Liver (tissue), 9 donors: ENCODE data around the gene GINS2. TPM values are rescaled to one million over a fixed set of nuclear protein-coding genes. Genes with fewer than 3 reads are reported as not detected.

Experiments
- DNase-seq: peaks from one replicate; pipeline ENCODE4 v3.0.0-alpha.2; 2017; ENCODE audit warnings: low spot score
- H3K27ac ChIP-seq, 2 donors: one replicate each; pipeline ENCODE4 v1.7.0; 2013; ENCODE audit warnings: inconsistent platforms in 2 of 2, low read length in 2 of 2, control low read depth in 1 of 2, low read depth in 1 of 2, mild to moderate bottlenecking in 1 of 2
- H3K27me3 ChIP-seq, 4 donors: one replicate each; pipeline versions ENCODE4 v1.6.1 to v1.7.0; 2013; ENCODE audit warnings: low read length in 3 of 4, inconsistent platforms in 1 of 4, mild to moderate bottlenecking in 1 of 4, moderate library complexity in 1 of 4; ENCODE audit not compliant: control insufficient read depth in 4 of 4, insufficient read depth in 4 of 4
- H3K36me3 ChIP-seq, 4 donors: one replicate each; pipeline versions ENCODE4 v1.6.1 to v1.7.0; 2013; ENCODE audit warnings: low read length in 3 of 4, mild to moderate bottlenecking in 3 of 4, low read depth in 1 of 4, moderate library complexity in 1 of 4; ENCODE audit not compliant: control insufficient read depth in 4 of 4, insufficient read depth in 3 of 4
- H3K4me1 ChIP-seq, 4 donors: one replicate each; pipeline versions ENCODE4 v1.6.1 to v1.7.0; 2013; ENCODE audit warnings: low read length in 3 of 4, mild to moderate bottlenecking in 3 of 4, moderate library complexity in 1 of 4; ENCODE audit not compliant: control insufficient read depth in 4 of 4, insufficient read depth in 4 of 4
- H3K4me3 ChIP-seq, 3 donors: one replicate each; pipeline versions ENCODE4 v1.6.1 to v1.7.0; 2013; ENCODE audit warnings: low read length in 3 of 3, control low read depth in 1 of 3, low read depth in 1 of 3, mild to moderate bottlenecking in 1 of 3
- H3K9ac ChIP-seq, 2 donors: one replicate each; pipeline ENCODE4 v1.7.0; 2013; ENCODE audit warnings: low read length in 2 of 2, mild to moderate bottlenecking in 2 of 2, moderate library complexity in 2 of 2, control low read depth in 1 of 2, low read depth in 1 of 2
- H3K9me3 ChIP-seq, 4 donors: one replicate each; pipeline versions ENCODE4 v1.6.1 to v1.7.0; 2013; ENCODE audit warnings: low read length in 3 of 4; ENCODE audit not compliant: control insufficient read depth in 4 of 4
- ATF3 ChIP-seq: IDR thresholded peaks from 2 replicates; pipeline ENCODE4 v1.6.1; 2016; ENCODE audit warnings: antibody characterized with exemption
- CTCF ChIP-seq: fragments of 150-350 bp; IDR thresholded peaks from 2 replicates; pipeline ENCODE4 v1.5.1; 2017; ENCODE audit warnings: improper control_type of control experiment, low read depth, low read length; ENCODE audit not compliant: missing input control
- EGR1 ChIP-seq, 2 donors: IDR thresholded peaks; 2 replicates each; pipeline ENCODE4 v1.6.1; 2016 to 2018; ENCODE audit warnings: antibody characterized with exemption in 2 of 2, low read depth in 2 of 2
- FOXA2 ChIP-seq: IDR thresholded peaks from 2 replicates; pipeline ENCODE4 v1.6.1; 2016; ENCODE audit warnings: antibody characterized with exemption
- GABPA ChIP-seq, 2 donors: IDR thresholded peaks in 1 of 2; conservative IDR thresholded peaks in 1 of 2; 2 replicates each; pipeline ENCODE4 v1.6.1; 2016; ENCODE audit warnings: antibody characterized with exemption in 2 of 2, mild to moderate bottlenecking in 1 of 2, moderate library complexity in 1 of 2
- HNF4A ChIP-seq, 2 donors: conservative IDR thresholded peaks; 2 replicates each; pipeline ENCODE4 v1.6.1; 2016; ENCODE audit warnings: antibody characterized with exemption in 2 of 2, mild to moderate bottlenecking in 2 of 2
- HNF4G ChIP-seq: IDR thresholded peaks from 2 replicates; pipeline ENCODE4 v1.6.1; 2016; ENCODE audit warnings: antibody characterized with exemption
- JUND ChIP-seq, 2 donors: IDR thresholded peaks; 2 replicates each; pipeline ENCODE4 v1.6.1; 2016; ENCODE audit warnings: antibody characterized with exemption in 2 of 2
- MAX ChIP-seq: IDR thresholded peaks from 2 replicates; pipeline ENCODE4 v1.6.1; 2016; ENCODE audit warnings: antibody characterized with exemption
- NR2F2 ChIP-seq: IDR thresholded peaks from 2 replicates; pipeline ENCODE4 v1.6.1; 2016; ENCODE audit warnings: antibody characterized with exemption
- RAD21 ChIP-seq, 2 donors: IDR thresholded peaks; 2 replicates each; pipeline ENCODE4 v1.6.1; 2016; ENCODE audit warnings: antibody characterized with exemption in 2 of 2, mild to moderate bottlenecking in 2 of 2
- REST ChIP-seq: IDR thresholded peaks from 2 replicates; pipeline ENCODE4 v1.6.1; 2016; ENCODE audit warnings: antibody characterized with exemption, mild to moderate bottlenecking
- RXRA ChIP-seq, 2 donors: IDR thresholded peaks; 2 replicates each; pipeline ENCODE4 v1.6.1; 2017 to 2018; ENCODE audit warnings: antibody characterized with exemption in 2 of 2, mild to moderate bottlenecking in 1 of 2
- SP1 ChIP-seq: IDR thresholded peaks from 2 replicates; pipeline ENCODE4 v1.6.1; 2018; ENCODE audit warnings: antibody characterized with exemption, mild to moderate bottlenecking
- TAF1 ChIP-seq: conservative IDR thresholded peaks from 2 replicates; pipeline ENCODE4 v1.6.1; 2016; ENCODE audit warnings: antibody characterized with exemption, mild to moderate bottlenecking
- YY1 ChIP-seq: IDR thresholded peaks from 2 replicates; pipeline ENCODE4 v1.6.1; 2016; ENCODE audit warnings: antibody characterized with exemption, mild to moderate bottlenecking
- ZBTB33 ChIP-seq: IDR thresholded peaks from 2 replicates; pipeline ENCODE4 v1.6.1; 2016; ENCODE audit warnings: antibody characterized with exemption
- WGBS: extraction: QIAGEN DNeasy Blood & Tissue Kit; methylation state at CpG from one replicate; pipeline ENCODE4 v1.1.7; 2013; 5-methylcytosine and 5-hydroxymethylcytosine counted together
- polyA plus RNA-seq, 2 donors: library from polyadenylated mRNA; stranded (reverse) in 1 of 2; unstranded in 1 of 2; fragments of 200-250 nt in 1 of 2; fragments of >200 nt in 1 of 2; fragmentation: Nextera tagmentation in 1 of 2; extraction: Ambion mirVana in 1 of 2; gene quantifications; one replicate each; pipeline versions ENCODE4 v1.2.1 to v1.2.3, GENCODE V29; 2013 to 2015
- total RNA-seq, 2 donors: library from RNA; depleted of rRNA; stranded (reverse); fragments of >200 nt; gene quantifications; one replicate each; pipeline ENCODE4 v1.2.3, GENCODE V29; 2014
- donor health status: healthy.
- donor health status: healthy.
- donor health status: healthy.
- donor health status: healthy.
- donor health status: healthy.

GINS2 gene
- total and polyA plus RNA-seq, 4 donors = 0.17 to 9.3 (median 0.86) TPM

GRCh38 chr16:85712801-85713200, 24.0 kb upstream of the GINS2 start:
- TF ChIP-seq ZBTB33 (no peak), RXRA (IDR thresholded peaks at IDR 0.05) (no peak), NR2F2 (no peak), FOXA2 (no peak), HNF4A (conservative IDR thresholded peaks at IDR 0.05) (no peak), GABPA (IDR thresholded peaks at IDR 0.05 in 1 of 2, conservative IDR thresholded peaks at IDR 0.05 in 1 of 2) (no peak), REST (no peak), SP1 (no peak), RAD21 (IDR thresholded peaks at IDR 0.05) (no peak), EGR1 (IDR thresholded peaks at IDR 0.05; ENCODE audit: low read depth in 2 of 2) (no peak), ATF3 (no peak), YY1 (no peak), CTCF (no peak), TAF1 (no peak), HNF4G (no peak)
- Histone ChIP-seq H3K9ac (no peak overlapping the region), H3K27ac (no peak overlapping the region), H3K36me3 (no peaks in the 10 kb centered on the region), H3K27me3 (no peaks in the 10 kb centered on the region), H3K4me3 (no peak overlapping the region), H3K9me3 (peaks cover 0 to 5% (median 0%) of the 10 kb centered on the region in 4 donors), H3K4me1 (peaks cover 0 to 6% (median 3%) of the 10 kb centered on the region in 4 donors)
- WGBS = 72% methylated on average over 9 of the region's 9 CpGs
- no peak for DNase-seq

GRCh38 chr16:85711982-85712587, 23.3 kb upstream of the GINS2 start:
- 93% methylated on average over 6 of the region's 6 CpGs for WGBS
- no peak overlapping the region for H3K4me3 ChIP-seq
- peaks cover 0 to 5% (median 0%) of the 10 kb centered on the region in 4 donors for H3K9me3 ChIP-seq
- DNase-seq = no peak
- no peak overlapping the region for H3K27ac ChIP-seq
- H3K4me1 ChIP-seq = no peaks in the 10 kb centered on the region
- no peaks in the 10 kb centered on the region for H3K36me3 ChIP-seq
- no peaks in the 10 kb centered on the region for H3K27me3 ChIP-seq
- H3K9ac ChIP-seq = no peak overlapping the region
- TF ChIP-seq JUND (IDR thresholded peaks at IDR 0.05) (no peak), ATF3 (no peak), EGR1 (IDR thresholded peaks at IDR 0.05; ENCODE audit: low read depth in 2 of 2) (no peak), RXRA (IDR thresholded peaks at IDR 0.05) (no peak), YY1 (no peak), SP1 (no peak), GABPA (IDR thresholded peaks at IDR 0.05 in 1 of 2, conservative IDR thresholded peaks at IDR 0.05 in 1 of 2) (no peak), NR2F2 (no peak), HNF4G (no peak), HNF4A (conservative IDR thresholded peaks at IDR 0.05) (no peak), ZBTB33 (no peak), MAX (no peak), TAF1 (no peak), RAD21 (IDR thresholded peaks at IDR 0.05) (no peak)
